TTC549 (cell line): ENCODE results near the gene TMEM208.

ENCODE experiments used
- FAIRE-seq: peaks from 2 replicates; lab custom pipeline; 2012; peaks lifted over from hg19 to GRCh38; lab: Jason Lieb, UNC

The TMEM208 gene

DNA sequence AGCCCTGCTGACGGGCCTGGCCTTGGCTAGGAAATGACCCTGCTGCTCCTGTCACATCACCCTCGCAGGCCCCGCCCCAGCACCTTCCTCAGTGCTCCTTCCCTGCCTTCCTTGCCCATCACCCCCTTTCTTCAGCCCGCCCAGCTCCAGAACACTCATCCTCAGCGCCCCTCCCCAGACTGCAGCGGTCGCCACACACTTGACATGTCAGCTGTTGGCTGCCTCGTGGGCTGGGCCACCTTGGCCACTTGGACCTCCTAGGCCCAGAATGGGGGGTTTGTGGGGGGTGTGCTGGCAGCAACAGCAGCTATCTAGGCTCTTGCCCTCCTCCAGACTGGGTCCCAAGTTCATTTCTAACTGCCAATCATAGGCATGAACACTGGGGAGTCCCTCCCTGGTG lies 17.4 kb upstream of the TMEM208 start:
- no peak for FAIRE-seq

DNA sequence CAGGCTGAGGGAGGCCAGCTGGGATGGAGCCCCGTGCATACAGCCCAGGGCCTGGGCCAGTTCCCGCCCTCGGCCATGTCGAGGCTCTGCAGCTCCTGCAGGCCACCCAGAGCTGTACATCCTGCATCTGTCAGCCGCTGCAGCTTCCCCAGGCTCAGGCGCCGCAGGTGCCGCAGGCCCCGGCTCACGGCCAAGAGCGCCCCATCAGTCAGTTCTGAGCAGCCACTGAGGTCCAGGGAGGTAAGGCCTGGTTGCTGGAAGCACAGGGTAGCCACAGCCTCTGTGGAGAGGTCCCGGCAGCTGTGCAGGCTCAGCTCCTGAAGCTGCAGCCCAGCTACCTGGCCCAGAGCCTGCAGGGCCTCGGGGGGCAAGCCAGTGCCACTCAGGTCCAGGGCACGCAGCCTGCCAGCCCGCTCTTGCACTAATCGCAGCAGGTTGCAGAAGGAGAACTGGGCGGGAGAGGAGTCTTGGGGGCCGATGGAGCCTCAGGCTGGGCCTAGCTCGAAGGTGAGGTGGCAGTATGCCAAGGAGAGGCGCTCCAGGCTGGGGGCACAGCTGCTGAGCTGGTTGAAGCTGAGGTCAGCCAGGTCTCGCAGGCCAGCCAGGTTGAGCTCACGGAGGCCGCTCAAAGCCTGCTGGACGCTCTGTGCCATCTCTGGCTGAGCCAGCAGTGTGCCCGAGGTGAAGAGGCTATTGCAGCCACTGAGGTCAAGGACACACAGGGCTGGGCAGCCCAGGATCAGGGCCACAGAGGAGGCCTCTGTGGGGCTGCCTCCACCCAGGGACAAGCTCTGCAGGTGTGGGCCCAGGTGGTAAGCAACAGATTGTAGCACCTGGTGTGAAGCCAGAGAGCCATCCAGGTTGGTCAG lies 16.6 kb upstream of the TMEM208 start:
- no peak for FAIRE-seq

DNA sequence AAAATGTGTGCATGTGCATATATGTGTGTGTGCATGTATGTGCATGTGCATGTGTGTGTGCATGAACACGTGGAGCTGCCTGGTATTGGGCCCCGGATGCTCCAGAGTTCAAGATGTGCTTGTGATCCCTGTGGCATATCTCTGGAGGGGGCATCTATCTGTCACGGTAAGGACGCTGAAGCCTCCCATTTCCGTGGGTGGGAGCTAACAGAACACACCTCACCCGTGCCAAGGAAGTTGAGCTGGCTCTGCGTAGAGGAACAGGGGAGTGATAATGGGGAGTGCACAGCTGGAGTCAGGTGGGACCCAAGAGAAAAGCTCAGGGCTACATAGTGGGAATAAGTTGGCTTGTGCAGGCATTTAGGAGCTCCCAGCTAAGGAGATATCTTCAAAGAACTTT lies 15.3 kb upstream of the TMEM208 start:
- FAIRE-seq: no peak

DNA sequence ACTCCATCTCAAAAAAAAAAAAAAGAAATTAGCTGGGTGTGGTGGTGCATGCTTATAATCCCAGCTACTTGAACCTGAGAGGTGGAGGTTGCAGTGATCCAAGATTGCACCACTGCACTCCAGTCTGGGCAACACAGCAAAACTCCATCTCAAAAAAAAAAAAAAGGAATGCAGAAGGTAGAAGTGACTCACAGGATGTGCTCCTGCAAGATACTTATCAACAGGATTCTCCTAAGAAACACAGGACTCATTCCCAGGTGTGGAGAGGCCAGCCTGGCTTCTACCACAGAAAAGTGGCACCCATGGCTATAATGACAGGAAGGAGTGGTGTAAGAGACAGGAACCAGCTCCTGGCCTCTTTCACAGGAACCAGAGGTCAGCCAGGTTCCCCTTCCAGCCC lies 14.2 kb upstream of the TMEM208 start:
- FAIRE-seq: no peak

DNA sequence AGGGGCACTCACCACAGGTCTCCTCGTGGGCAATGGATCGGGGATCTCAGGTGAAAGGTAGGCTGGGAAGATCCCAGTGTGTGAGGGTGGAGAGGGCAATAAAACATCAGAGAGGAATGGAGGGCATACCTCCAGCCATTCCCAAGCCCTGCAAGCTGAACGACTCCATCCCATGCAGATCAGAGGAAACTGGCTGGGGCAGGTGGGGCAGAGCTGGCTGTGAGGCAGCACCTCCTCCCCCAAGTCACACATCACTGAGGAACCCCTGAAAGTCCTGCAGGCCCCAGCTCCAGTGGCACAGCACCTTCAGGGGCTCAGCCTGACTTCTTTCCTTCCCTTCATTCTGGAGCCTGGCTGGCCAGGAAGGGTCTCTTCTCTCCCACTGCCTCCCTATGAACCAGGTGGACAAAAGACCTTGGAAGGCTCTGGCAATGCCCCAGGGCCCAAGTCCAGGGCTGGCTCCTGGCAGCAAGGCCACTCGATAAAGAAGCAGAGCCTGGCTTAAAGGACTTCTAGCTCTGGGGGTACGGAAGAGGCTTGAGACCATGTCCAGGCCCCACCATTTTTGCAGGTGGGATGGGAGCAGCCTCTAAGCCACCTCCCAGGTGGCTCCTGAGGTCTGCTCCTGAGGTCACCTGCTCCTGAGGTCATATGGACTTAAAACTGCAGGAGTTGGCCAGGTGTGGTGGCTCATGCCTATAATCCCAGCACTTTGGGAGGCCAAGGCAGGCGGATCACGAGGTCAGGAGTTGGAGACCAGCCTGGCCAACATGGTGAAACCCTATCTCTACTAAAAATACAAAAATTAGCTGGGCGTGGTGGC lies 13.5 kb upstream of the TMEM208 start:
- no peak for FAIRE-seq

DNA sequence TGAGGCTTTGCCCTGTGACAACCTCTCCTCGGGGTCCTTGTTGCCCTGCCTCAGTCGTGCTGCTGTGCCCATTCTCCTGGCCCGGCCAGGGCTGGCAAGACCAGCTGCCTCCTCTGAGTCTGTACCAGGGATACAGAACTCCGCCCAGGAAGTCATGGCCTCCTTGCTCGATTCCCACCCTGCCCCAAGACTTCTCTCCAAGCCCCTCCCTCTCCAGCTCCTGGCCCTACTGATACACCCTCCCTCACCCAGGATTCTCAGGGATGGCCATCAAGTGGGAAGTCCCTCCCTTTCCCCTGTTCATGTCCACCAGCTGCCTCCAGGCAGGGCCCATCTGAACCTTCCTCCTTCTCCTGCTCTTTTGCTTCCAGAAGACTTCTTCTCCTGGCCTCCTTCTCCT lies 11.2 kb upstream of the TMEM208 start:
- no peak for FAIRE-seq

DNA sequence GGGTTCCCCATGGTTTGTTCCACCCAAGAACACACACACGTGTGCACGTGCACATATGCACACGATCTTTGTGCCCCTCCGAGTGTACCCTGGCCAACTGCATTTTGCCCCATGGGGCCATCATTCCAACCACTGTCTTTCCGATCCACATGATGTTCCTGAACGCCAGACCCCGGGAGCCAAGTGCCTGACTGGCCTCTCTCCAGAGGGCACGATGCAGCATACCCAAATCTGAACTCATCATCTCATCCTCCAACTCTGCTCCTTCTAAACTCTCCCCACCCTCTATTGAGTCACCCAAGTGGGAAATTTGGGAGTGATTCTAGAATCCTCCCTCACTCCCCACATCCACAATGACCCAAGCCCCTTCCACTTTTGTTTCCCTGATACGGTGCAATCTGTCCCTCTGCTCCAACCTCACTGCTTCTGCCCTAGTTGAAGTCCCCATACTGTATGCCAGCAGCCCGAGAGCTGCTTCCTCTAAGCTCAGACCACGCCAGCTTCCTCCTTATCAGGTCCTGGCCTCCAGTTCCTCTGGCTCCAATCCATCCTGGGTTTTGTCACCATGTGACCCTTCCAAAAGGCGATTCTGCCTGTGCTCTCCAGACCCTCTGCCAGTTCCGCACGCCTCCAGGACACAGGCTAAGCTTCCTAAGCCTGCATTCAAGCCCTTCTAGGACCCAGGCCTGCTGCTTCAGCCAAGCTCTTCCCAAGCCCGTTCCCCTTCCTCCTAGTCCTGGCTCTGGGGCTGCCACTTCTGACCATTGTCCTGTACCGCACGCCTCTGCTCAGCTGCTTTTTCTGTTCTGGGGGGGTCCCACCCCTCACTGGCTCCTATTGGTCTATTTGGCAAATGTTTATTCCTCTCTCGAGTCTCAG lies 10.1 kb upstream of the TMEM208 start:
- FAIRE-seq: no peak

DNA sequence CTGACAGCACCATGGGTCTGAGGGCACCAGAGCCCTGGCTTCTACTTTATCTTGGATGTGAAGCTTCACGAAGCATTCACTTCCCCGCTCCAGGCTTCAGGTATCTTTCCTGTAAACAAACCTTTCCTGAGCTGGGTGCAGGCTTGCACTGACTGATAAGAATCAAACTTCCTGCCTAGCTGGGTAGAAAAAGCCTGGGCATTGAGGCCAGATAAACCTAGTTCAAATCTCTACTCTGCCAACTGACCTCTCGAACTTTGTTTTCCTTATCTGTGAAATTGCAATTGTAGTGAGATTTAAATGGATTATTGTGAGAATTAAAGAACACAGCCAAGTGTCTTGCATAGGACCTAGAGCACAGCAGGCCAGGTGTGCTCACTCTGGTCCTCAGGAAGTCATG lies 2.9 kb upstream of the TMEM208 start:
- no peak for FAIRE-seq

DNA sequence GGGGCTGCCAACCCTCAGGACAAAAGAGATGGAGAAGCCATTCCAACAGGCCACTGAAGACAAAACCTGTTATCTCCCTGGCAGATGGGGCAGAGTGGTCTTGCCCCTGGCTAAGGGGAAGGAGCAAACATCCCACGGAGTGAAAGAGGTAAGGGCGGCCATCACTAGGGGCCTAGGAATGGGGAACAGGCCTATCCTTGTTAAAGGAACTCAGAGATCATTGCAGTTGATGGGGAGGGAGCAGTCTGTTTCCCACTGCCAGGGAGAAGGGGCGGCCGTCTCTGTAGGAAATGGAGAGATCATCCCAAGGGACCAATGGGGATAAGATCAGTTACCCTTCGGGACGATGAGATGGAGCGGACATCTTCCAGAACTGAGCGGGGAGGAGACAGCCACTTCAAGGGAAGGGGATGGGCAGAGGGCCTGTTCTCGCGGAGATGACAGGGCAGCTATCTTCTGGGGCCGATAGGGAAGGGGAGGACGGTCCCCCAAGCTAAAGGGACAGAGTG lies 581 bp upstream of the TMEM208 start:
- no peak for FAIRE-seq

DNA sequence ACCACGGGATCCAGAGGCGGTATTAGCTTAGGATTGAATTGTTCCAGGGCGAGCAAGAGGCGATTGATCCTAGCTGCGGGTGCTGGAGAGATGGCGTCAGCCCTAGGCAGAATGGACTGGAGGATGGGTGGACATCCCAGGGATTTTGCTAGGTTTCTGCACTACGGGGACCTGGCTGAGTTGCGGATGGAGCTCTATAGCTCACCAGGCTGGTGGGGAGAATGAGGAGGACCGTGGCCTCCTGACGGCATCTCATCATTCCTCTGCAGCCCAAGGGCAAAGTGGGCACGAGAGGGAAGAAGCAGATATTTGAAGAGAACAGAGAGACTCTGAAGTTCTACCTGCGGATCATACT lies 614 bp downstream of the TMEM208 start:
- no peak for FAIRE-seq

DNA sequence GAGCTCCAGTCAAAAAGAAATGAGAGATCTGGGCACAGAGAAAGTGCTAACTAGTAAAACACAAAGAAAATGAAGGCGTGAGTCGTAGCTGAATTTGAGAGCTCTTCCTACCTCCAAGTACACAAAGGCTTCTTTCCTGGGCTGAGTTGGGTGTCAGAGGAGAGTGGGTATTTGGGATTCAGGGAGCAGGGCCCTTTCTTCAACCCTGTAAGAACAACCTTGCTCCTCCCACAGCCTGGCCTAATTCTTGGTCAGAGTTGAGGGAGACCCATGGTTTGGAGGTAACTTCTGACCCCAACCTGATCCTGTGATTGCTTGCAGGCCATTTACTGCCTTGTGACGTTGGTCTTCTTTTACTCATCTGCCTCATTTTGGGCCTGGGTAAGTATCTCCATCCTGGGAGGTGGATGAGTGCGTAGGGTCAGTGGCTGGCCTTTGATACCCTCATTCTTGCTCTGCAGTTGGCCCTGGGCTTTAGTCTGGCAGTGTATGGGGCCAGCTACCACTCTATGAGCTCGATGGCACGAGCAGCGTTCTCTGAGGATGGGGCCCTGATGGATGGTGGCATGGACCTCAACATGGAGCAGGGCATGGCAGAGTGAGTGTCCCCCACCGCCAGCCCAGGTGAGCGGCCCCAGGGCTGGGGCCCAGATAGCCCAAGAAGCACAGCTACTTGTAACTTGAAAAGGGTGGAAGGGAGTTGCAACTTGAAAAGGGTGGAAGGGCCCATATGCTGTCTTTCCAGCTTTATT lies 1.3 kb downstream of the TMEM208 start:
- FAIRE-seq: no peak

DNA sequence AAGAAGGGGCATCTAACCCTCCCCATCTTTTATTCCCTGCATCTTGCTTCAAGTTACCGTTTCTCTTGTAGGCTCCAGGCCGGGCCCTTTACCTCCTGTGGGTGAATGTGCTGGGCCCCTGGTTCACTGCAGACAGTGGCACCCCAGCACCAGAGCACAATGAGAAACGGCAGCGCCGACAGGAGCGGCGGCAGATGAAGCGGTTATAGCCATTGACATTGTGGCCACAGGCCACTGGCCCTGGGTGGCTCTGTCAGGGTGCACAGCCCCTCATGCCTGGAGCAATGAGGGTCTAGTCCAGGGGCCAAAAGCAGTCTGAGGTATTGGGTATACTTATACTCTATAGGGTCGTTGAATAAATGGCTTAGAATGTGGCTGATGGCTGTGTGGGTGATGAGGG lies 2.0 kb downstream of the TMEM208 start:
- no peak for FAIRE-seq

DNA sequence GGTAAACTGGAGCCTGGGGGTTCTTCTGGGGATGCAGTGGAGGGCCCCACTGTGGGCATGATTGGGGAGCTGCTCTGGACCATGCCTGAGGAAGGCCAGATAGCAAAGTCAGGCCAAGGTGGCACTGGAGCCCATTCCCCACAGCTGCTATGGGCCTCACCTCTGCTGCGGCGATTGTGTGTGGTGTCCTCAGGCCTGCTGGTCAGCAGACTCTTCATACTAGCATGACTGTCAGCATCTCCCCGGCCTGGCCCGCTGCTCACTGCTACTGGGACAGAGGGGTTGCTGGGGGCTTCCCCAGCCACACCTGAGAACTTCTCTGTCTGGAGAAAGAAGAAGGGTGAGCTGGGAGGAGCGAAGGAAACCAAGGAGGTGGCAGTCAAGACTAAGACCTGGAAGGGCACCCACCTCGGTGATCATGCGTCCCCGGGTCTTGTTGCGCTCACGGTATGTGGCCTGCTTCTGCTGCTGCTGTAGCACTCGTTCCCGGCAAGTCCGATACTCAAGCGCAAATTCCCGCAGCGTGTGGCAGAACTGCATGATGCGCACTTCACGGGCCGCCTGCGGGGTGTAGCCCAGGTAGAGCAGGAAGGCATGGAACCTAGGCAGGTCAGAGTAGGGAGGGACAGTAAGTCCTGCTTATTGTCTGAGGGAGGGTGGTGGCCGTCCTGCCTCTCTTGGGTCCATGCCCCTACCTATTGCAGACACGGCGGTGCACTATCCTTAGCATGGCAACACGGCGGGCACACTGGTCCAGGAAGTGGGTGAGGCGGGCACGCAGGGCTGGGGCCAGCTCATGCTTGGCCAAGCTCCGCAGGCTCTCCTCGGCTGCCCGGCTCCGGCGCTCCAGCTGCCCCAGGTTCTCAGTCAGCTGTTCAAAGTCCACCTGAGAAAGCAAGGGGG lies 3.2 kb downstream of the TMEM208 start:
- FAIRE-seq: no peak

DNA sequence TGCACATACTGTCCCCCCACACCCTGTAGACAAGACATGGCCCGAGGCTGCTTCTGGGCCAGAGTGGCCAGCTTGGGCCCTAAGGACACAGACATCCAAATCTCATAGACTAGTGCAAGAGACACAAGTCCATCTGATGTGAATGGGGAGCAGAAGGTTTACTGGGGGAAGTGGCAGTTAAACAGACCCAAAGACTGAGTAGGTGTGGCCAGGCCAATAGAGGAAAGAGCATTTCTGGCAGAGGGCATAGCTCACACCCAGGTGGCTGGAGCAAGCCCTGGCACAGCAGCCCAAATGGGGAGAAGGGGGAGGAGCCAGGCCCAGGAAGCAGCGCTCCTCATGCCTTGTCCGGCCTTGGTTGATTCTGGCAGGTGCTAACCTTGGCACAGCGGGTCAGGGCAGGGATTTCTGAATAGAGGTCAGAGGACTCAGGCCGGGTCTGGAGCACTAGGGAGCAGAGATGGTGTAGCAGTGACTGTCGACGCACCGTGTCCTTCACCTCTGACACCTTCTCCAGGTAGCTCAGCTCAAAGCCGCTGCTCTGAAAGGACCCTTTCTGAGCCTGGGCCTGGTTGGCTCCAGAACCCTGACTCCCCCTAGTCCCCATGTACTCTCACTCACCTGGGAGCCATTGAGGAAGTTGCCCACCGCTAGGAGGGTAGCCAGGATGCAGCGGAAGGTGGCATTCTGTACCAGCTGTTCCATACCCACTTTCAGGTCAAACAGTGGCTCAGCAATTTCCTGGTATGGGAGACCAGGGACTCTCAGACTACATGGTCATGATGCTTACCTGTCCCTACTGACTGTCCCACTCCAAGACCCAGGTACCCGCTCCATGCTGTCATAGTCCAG lies 4.1 kb downstream of the TMEM208 start:
- no peak for FAIRE-seq

DNA sequence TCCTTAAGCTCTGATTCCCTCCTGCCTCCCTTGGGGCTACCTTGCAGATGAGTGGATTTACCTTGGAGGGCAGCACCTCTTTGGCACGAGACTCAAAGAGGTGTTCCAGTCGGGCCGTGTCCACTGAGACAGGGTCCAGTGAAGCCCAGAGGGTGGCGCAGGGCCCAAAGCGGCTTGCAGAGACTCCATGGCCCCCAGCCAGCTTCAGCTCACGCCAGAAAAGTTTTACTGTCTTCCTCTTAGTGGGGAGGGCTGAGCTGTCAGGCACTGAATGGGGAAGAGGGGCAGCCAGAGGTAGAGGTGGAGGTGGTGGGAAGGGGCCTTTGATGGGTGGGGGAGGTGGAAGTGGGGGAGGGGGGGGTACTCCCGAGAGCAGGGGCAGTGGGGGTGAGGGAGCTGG lies 6.7 kb downstream of the TMEM208 start:
- no peak for FAIRE-seq

DNA sequence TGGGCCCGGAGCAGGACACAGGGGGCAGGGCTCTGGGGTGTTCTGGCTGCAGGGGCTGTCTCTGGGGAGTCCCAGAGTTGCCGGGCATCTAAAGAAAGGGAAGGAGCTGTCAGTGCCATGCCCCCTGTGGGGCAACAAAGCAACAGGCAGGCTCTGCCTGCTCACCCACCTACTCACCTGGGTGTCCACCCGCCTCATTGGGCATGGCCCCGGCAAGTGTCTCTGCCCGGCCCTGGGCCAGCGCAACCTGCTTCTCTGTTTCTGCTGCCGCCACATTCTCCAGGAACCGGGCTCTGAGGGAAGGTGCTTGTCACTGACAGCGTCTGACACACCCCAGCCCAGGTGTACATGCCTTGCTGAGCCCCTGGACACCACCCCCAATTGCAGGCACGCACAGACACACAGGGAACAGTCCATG lies 7.3 kb downstream of the TMEM208 start:
- FAIRE-seq: no peak

DNA sequence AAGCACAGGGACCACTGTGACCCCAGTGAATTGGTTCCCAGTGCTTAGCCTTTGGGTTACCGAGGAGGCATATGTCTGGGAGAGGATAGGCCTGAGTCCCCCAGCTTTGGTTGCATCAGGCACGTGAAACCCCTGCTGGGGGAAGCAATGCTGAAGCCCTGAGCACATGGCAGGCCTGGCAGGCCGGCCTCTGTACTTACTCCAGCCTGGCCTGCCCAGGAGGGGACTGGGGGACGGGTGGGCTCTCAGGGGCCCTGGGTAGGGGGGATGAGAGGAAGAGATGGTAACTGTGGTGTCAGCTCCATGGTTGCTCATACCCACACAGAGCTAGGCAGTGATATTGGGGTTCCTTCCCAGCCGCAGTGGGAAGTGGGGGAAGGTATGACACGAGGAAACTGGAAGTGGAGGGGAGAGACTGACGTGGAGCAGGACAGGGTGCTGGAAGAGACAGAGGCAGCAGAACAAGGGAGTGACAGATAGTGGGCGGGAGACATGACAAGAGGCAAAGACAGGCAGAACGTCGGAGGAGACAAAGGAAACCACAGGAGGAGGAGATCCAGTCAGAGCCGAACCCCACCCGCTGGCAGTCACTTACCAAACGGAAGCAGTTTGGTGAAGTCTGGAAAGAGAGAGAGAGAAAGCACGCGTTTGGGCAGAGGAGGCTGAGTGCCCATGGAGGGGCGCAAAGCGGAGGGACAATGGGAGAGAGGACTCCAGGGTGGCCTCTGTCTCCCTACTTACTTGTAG lies 9.1 kb downstream of the TMEM208 start:
- no peak for FAIRE-seq

DNA sequence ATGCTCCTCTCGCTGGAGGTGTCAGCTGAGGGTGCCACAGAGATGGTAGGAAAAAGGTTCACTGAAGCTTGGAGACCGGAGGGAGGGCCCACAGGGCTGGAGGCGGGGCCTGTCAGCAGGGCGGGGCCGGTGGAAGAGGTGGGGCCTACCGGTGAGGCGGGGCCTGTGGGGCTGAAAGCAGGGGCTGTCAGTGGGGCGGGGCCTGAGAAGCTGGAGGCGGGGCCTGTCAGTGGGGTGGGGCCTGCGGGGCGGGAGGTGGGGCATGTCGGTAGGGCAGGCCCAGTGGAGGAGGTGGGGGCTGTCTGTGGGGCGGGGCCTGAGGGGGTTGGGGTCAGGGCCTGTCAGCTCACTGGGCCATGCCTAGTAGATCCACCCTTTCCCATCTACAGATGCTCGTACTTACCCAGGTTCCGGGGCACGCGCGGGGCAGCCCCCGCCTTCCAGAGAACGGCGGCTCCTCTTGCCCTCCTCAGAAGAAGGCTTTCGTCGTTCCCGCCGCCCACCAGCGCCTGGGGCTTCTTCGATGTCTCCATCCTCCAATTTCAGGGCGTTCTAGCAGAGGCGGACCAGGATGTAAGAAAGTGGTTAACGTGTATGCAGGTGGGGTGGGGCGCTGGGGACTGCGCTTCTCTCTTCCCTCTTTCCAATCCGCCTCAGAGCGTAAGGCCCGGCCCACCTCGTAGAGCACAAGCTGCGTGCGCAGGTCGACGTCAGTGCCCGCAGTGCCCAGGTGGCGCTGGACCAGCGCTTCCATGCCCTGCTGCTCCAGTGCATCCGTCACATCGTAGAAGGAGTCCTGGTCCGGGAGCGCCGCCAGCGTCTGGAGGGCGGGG lies 9.8 kb downstream of the TMEM208 start:
- FAIRE-seq: no peak
